Stimulated activated naive CD8-positive, alpha-beta T cell treated with anti-CD3 and anti-CD28 coated beads, Interleukin-15, Interleukin-2, amounts not matched to agents 100 ng/mL and 50 ng/mL, for 24 hours (primary cell): Measurements from ENCODE around the gene KCNQ1OT1.
"Not testable (repeated sequence)": the region's sequence is repeated elsewhere in the genome, so short reads cannot be mapped to it uniquely, and the experiment has no call there.

Experiments
- H3K27ac Mint-ChIP-seq: one replicate; pipeline ENCODE4 v1.8.0; 2021; ENCODE audit warnings: mild to moderate bottlenecking, mixed read lengths
- H3K27me3 Mint-ChIP-seq: one replicate; pipeline ENCODE4 v1.8.0; 2021; ENCODE audit warnings: mixed read lengths
- H3K36me3 Mint-ChIP-seq: one replicate; pipeline ENCODE4 v1.8.0; 2021; ENCODE audit warnings: low read depth, mixed read lengths
- H3K4me1 Mint-ChIP-seq: one replicate; pipeline ENCODE4 v1.8.0; 2021; ENCODE audit warnings: low read depth, mixed read lengths
- H3K4me3 Mint-ChIP-seq: one replicate; pipeline ENCODE4 v1.8.0; 2021; ENCODE audit warnings: mild to moderate bottlenecking, mixed read lengths
- H3K9me3 Mint-ChIP-seq: one replicate; pipeline ENCODE4 v1.8.0; 2021; ENCODE audit warnings: mixed read lengths

KCNQ1OT1 gene

DNA sequence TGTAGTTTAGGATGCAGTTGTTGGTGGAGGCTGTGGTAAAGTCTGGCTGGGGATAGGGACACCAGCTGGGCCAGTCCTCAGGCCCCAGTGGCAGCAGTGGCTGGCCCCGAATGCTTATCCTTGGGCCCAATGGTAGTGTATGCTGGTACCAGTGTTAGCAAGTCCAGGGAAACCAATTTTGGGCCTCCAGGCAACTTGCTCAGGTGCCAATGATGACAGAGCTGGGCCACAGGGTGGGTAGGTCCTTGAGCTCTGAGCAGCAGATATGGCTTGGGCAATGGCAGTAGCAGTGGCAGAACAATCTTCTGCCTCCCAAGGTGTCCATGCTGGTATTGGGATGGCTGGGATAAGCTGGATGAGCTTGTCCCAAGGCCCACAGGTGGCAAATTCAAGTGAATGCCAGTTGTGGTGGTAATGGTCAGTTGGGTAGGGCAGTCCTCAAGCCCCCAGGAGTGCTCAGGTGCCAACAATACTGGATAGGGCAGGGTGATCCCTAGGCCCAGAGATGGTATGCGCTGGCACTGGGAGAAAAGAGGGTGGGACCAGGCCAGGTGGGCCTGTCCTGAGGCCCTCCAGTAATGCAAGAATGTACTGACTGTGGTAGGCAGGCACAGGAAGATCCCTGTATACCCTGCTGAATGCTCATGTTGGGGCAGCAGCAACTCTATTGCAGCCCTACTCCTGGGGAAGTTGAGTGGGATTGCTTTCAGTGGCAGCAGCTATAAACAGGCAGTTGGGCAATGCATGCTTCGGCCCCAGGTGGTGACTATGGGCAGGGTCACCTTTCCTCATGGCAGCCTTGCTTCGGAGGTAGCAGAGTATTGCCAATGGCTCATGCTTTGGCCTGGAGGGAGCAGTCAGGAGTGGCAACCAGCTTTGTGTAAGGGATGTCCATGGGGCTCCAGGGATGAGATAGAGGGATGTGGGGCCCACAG, 54.7 kb downstream of the KCNQ1OT1 start:
- H3K9me3 Mint-ChIP-seq: peaks cover 57% of the 10 kb centered on the region
- H3K36me3 Mint-ChIP-seq: peaks cover 63% of the 10 kb centered on the region
- H3K27ac Mint-ChIP-seq: no peak overlapping the region
- no peak overlapping the region for H3K4me3 Mint-ChIP-seq
- H3K27me3 Mint-ChIP-seq: no peaks in the 10 kb centered on the region
- no peaks in the 10 kb centered on the region for H3K4me1 Mint-ChIP-seq

GRCh38 chr11:2643746-2644145, 56.0 kb downstream of the KCNQ1OT1 start:
- H3K27me3 Mint-ChIP-seq: no peaks in the 10 kb centered on the region
- H3K36me3 Mint-ChIP-seq: peaks cover 60% of the 10 kb centered on the region
- H3K27ac Mint-ChIP-seq: no peak overlapping the region
- no peaks in the 10 kb centered on the region for H3K4me1 Mint-ChIP-seq
- no peak overlapping the region for H3K4me3 Mint-ChIP-seq
- H3K9me3 Mint-ChIP-seq: peaks cover 48% of the 10 kb centered on the region

GRCh38 chr11:2641623-2642022, 58.2 kb downstream of the KCNQ1OT1 start:
- Mint-ChIP-seq H3K4me3 (no peak overlapping the region), H3K36me3 (peaks cover 66% of the 10 kb centered on the region), H3K4me1 (no peaks in the 10 kb centered on the region), H3K9me3 (peaks cover 42% of the 10 kb centered on the region), H3K27ac (no peak overlapping the region), H3K27me3 (no peaks in the 10 kb centered on the region)

GRCh38 chr11:2639763-2640162, 60.0 kb downstream of the KCNQ1OT1 start:
- H3K4me1 Mint-ChIP-seq, H3K4me3 Mint-ChIP-seq, H3K27ac Mint-ChIP-seq, H3K27me3 Mint-ChIP-seq: not testable (repeated sequence)
- Mint-ChIP-seq H3K9me3 (peaks cover 42% of the 10 kb centered on the region), H3K36me3 (peaks cover 66% of the 10 kb centered on the region)

GRCh38 chr11:2631161-2631560, 68.6 kb downstream of the KCNQ1OT1 start:
- Mint-ChIP-seq H3K36me3 (peaks cover 63% of the 10 kb centered on the region), H3K27me3 (no peaks in the 10 kb centered on the region), H3K4me1 (no peaks in the 10 kb centered on the region), H3K4me3 (no peak overlapping the region), H3K27ac (no peak overlapping the region), H3K9me3 (peaks cover 39% of the 10 kb centered on the region)

GRCh38 chr11:2630679-2631078, 69.1 kb downstream of the KCNQ1OT1 start:
- peaks cover 39% of the 10 kb centered on the region for H3K9me3 Mint-ChIP-seq
- H3K36me3 Mint-ChIP-seq: peaks cover 63% of the 10 kb centered on the region
- H3K27me3 Mint-ChIP-seq: no peaks in the 10 kb centered on the region
- no peaks in the 10 kb centered on the region for H3K4me1 Mint-ChIP-seq
- H3K4me3 Mint-ChIP-seq: no peak overlapping the region
- H3K27ac Mint-ChIP-seq: no peak overlapping the region

- H3K9me3 Mint-ChIP-seq: peaks cover 8% of the 10 kb centered on the region
- no peak overlapping the region for H3K27ac Mint-ChIP-seq
- no peak overlapping the region for H3K4me3 Mint-ChIP-seq
- no peaks in the 10 kb centered on the region for H3K4me1 Mint-ChIP-seq
- no peaks in the 10 kb centered on the region for H3K27me3 Mint-ChIP-seq
- peaks cover 42% of the 10 kb centered on the region for H3K36me3 Mint-ChIP-seq
These were observed 74.6 kb downstream of the KCNQ1OT1 start for GRCh38 chr11:2625183-2625582.

DNA sequence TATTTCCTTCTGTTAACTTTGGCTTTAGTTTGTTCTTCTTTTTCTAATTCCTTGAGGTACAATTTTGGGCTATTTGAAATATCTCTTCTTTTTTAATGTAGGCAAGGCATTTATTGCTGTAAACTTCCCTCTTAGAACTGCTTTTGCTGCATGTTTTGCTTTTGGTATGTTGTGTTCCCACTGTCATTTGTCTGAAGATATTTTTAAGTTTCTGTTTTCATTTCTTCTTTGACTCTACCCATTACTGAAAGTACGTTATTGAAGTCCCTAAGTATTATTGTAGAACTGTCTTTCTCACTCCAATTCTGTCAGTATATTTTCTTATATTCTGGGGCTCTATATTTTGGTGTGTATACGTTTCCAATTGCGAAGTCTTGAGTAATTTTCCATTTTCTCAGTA, 77.9 kb downstream of the KCNQ1OT1 start:
- Mint-ChIP-seq H3K9me3 (no peaks in the 10 kb centered on the region), H3K27ac (no peak overlapping the region), H3K36me3 (peaks cover 17% of the 10 kb centered on the region), H3K4me3 (no peak overlapping the region), H3K27me3 (no peaks in the 10 kb centered on the region), H3K4me1 (no peaks in the 10 kb centered on the region)

GRCh38 chr11:2612884-2613571, 86.8 kb downstream of the KCNQ1OT1 start:
- H3K36me3 Mint-ChIP-seq: peaks cover 6% of the 10 kb centered on the region
- no peak overlapping the region for H3K4me3 Mint-ChIP-seq
- no peaks in the 10 kb centered on the region for H3K4me1 Mint-ChIP-seq
- peaks cover 22% of the 10 kb centered on the region for H3K9me3 Mint-ChIP-seq
- H3K27ac Mint-ChIP-seq: no peak overlapping the region
- no peaks in the 10 kb centered on the region for H3K27me3 Mint-ChIP-seq

DNA sequence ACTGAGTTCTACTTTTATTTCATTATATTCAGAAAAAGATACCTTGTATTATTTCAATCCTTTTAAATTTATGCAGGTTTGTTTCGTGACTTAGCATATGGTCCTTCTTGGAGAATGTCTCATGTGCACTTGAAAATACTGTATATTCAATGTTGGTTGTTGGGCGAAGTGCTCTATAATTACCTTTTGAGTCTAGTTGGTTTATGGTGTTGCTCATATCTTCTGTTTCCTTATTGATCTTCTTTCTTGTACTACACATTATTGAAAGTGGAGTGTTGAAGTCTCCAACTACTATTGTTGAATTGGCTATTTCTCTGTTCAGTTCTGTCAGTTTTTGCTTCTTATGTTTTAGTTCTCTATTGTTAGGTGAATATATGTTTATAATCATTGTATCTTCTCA, 90.4 kb downstream of the KCNQ1OT1 start:
- no peaks in the 10 kb centered on the region for H3K27me3 Mint-ChIP-seq
- H3K4me1 Mint-ChIP-seq: no peaks in the 10 kb centered on the region
- H3K4me3 Mint-ChIP-seq: no peak overlapping the region
- H3K27ac Mint-ChIP-seq: no peak overlapping the region
- peaks cover 26% of the 10 kb centered on the region for H3K9me3 Mint-ChIP-seq
- peaks cover 11% of the 10 kb centered on the region for H3K36me3 Mint-ChIP-seq

GRCh38 chr11:2599561-2600189, 100.1 kb downstream of the KCNQ1OT1 start:
- Mint-ChIP-seq H3K4me1 (no peaks in the 10 kb centered on the region), H3K36me3 (peaks cover 27% of the 10 kb centered on the region), H3K27me3 (no peaks in the 10 kb centered on the region), H3K27ac (no peak overlapping the region), H3K9me3 (peaks cover 15% of the 10 kb centered on the region), H3K4me3 (no peak overlapping the region)

- peaks cover 39% of the 10 kb centered on the region for H3K36me3 Mint-ChIP-seq
- H3K27me3 Mint-ChIP-seq: no peaks in the 10 kb centered on the region
- no peak overlapping the region for H3K27ac Mint-ChIP-seq
- no peaks in the 10 kb centered on the region for H3K4me1 Mint-ChIP-seq
- peaks cover 15% of the 10 kb centered on the region for H3K9me3 Mint-ChIP-seq
- no peak overlapping the region for H3K4me3 Mint-ChIP-seq
These were observed 104.6 kb downstream of the KCNQ1OT1 start for GRCh38 chr11:2595204-2595603.

GRCh38 chr11:2594267-2594666, 105.5 kb downstream of the KCNQ1OT1 start:
- Mint-ChIP-seq H3K36me3 (peaks cover 39% of the 10 kb centered on the region), H3K4me1 (no peaks in the 10 kb centered on the region), H3K9me3 (peaks cover 15% of the 10 kb centered on the region), H3K27me3 (no peaks in the 10 kb centered on the region), H3K4me3 (no peak overlapping the region), H3K27ac (no peak overlapping the region)

- Mint-ChIP-seq H3K36me3 (peaks cover 34% of the 10 kb centered on the region), H3K4me3 (no peak overlapping the region), H3K27ac (no peak overlapping the region), H3K27me3 (no peaks in the 10 kb centered on the region), H3K9me3 (peaks cover 8% of the 10 kb centered on the region), H3K4me1 (no peaks in the 10 kb centered on the region)
These were observed 106.3 kb downstream of the KCNQ1OT1 start for GRCh38 chr11:2593393-2593950.
